Uterus (tissue), 4 donors: ENCODE measurements around the gene RTL1. TPM values are rescaled to one million over a fixed set of nuclear protein-coding genes. Genes with fewer than 3 reads are reported as not detected.

Experiments used
- DNase-seq, 2 donors: peaks; one replicate each; pipeline ENCODE4 v3.0.0-alpha.2; 2019 to 2020
- H3K27ac ChIP-seq, 2 donors: fragments of 200-600 bp; sonication (generic); 1 replicate in 1 of 2; 2 replicates in 1 of 2; pipeline ENCODE4 v1.5.1; 2016 to 2018
- H3K27me3 ChIP-seq, 2 donors: fragments of 200-600 bp; sonication (generic); one replicate each; pipeline ENCODE4 v1.5.1; 2018 to 2019; ENCODE audit warnings: control low read depth in 1 of 2
- H3K36me3 ChIP-seq, 2 donors: fragments of 200-600 bp; sonication (generic); one replicate each; pipeline ENCODE4 v1.5.1; 2019; ENCODE audit warnings: control low read depth in 1 of 2
- H3K4me1 ChIP-seq, 2 donors: fragments of 200-600 bp; sonication (generic); one replicate each; pipeline ENCODE4 v1.5.1; 2018 to 2019; ENCODE audit warnings: control low read depth in 1 of 2
- H3K4me3 ChIP-seq, 2 donors: fragments of 200-600 bp; sonication (generic); 1 replicate in 1 of 2; 2 replicates in 1 of 2; pipeline ENCODE4 v1.5.1; 2018 to 2019; ENCODE audit warnings: mild to moderate bottlenecking in 1 of 2
- H3K9me3 ChIP-seq, 2 donors: fragments of 200-600 bp; sonication (generic); one replicate each; pipeline ENCODE4 v1.5.1; 2019; ENCODE audit warnings: control low read depth in 1 of 2
- CTCF ChIP-seq, 4 experiments: fragments of 200-600 bp in 2 of 4; fragments of 450-650 bp in 2 of 4; sonication (generic) in 2 of 4; IDR thresholded peaks; one replicate each; pipeline ENCODE4 v1.5.1; 2016 to 2019; ENCODE audit warnings: antibody characterized with exemption in 4 of 4, mild to moderate bottlenecking in 2 of 4, moderate library complexity in 1 of 4
- POLR2A ChIP-seq, 2 donors: fragments of 450-650 bp; IDR thresholded peaks; one replicate each; pipeline ENCODE4 v1.6.1; 2016; ENCODE audit warnings: antibody characterized with exemption in 2 of 2, mild to moderate bottlenecking in 1 of 2, moderate library complexity in 1 of 2
- intact Hi-C: fragments of 100-400 bp; cut with DNase I; formaldehyde crosslinking; loops from one replicate; pipeline ENCODE4 v1.15.1; 2023; ENCODE audit warnings: low total_unique reads
- total RNA-seq, 4 donors: library from RNA; depleted of rRNA in 3 of 4; stranded (reverse); fragments of >200 nt in 3 of 4; gene quantifications; one replicate each; pipeline versions ENCODE4 v1.1.0 to v1.2.4, GENCODE V29; 2014 to 2023
- donor health status: DM: yes; HTN: yes; CAD: no.

The RTL1 gene
- total RNA-seq, 4 donors from 2014 or later, result 0.21 TPM; not detected in 3

GRCh38 chr14:100842799-100843198 lies 60.7 kb downstream of the RTL1 start:
- Histone ChIP-seq H3K9me3 (no peaks in the 10 kb centered on the region), H3K27ac (peak overlapping the region; percentile 46 to 63), H3K4me3 (no peak overlapping the region), H3K4me1 (no peaks in the 10 kb centered on the region), H3K36me3 (no peaks in the 10 kb centered on the region), H3K27me3 (no peaks in the 10 kb centered on the region)
- intact Hi-C loops, result no loop called here
- peak; percentile 52 to 60 for DNase-seq
- TF ChIP-seq POLR2A (IDR thresholded peaks at IDR 0.05) (no peak), CTCF (IDR thresholded peaks at IDR 0.05) (no peak)

GRCh38 chr14:100841761-100842403 lies 61.6 kb downstream of the RTL1 start:
- Histone ChIP-seq H3K4me3 (no peak overlapping the region), H3K27ac (peak overlapping the region; percentile 46 to 63), H3K9me3 (no peaks in the 10 kb centered on the region), H3K4me1 (no peaks in the 10 kb centered on the region), H3K27me3 (no peaks in the 10 kb centered on the region), H3K36me3 (no peaks in the 10 kb centered on the region)
- DNase-seq, result no peak
- intact Hi-C loops, result no loop called here
- TF ChIP-seq POLR2A (IDR thresholded peaks at IDR 0.05) (no peak), CTCF (IDR thresholded peaks at IDR 0.05) (no peak)

- DNase-seq, result no peak
- Histone ChIP-seq H3K4me3 (no peak overlapping the region), H3K27ac (peak overlapping the region; percentile 46 to 63), H3K36me3 (no peaks in the 10 kb centered on the region), H3K27me3 (no peaks in the 10 kb centered on the region), H3K4me1 (no peaks in the 10 kb centered on the region), H3K9me3 (no peaks in the 10 kb centered on the region)
- intact Hi-C loops, result no loop called here
- TF ChIP-seq CTCF (IDR thresholded peaks at IDR 0.05), result no peak
- TF ChIP-seq POLR2A (IDR thresholded peaks at IDR 0.05), result no peak
Observed at GRCh38 chr14:100841066-100841760, 62.3 kb downstream of the RTL1 start.

GRCh38 chr14:100840286-100841065 lies 63.0 kb downstream of the RTL1 start:
- H3K27ac ChIP-seq, result peak overlapping the region in 1 of 2 donors; percentile 21
- H3K27me3 ChIP-seq, result no peaks in the 10 kb centered on the region
- intact Hi-C loops, result no loop called here
- H3K9me3 ChIP-seq, result no peaks in the 10 kb centered on the region
- no peak overlapping the region for H3K4me3 ChIP-seq
- no peaks in the 10 kb centered on the region for H3K4me1 ChIP-seq
- no peak for TF ChIP-seq CTCF (IDR thresholded peaks at IDR 0.05)
- TF ChIP-seq POLR2A (IDR thresholded peaks at IDR 0.05), result no peak
- no peaks in the 10 kb centered on the region for H3K36me3 ChIP-seq
- no peak for DNase-seq

GRCh38 chr14:100839681-100840111 lies 63.8 kb downstream of the RTL1 start:
- peak overlapping the region in 1 of 2 donors; percentile 21 for H3K27ac ChIP-seq
- no peaks in the 10 kb centered on the region for H3K36me3 ChIP-seq
- no peaks in the 10 kb centered on the region for H3K4me1 ChIP-seq
- no peak for DNase-seq
- no peak overlapping the region for H3K4me3 ChIP-seq
- TF ChIP-seq POLR2A (IDR thresholded peaks at IDR 0.05), result no peak
- TF ChIP-seq CTCF (IDR thresholded peaks at IDR 0.05), result no peak
- H3K27me3 ChIP-seq, result no peaks in the 10 kb centered on the region
- H3K9me3 ChIP-seq, result no peaks in the 10 kb centered on the region
- intact Hi-C loops, result no loop called here
